ENCODE measurements around the gene FDX2. TPM values are rescaled to one million over a fixed set of nuclear protein-coding genes. Genes with fewer than 3 reads are reported as not detected.
A peak's percentile ranks its signal among the peaks of the same experiment; 100 is the strongest.

The FDX2 gene
- total and polyA plus RNA-seq, 2 of the 13 experiments (the other 11 are each of a cell fraction or from before 2014, with no cell fraction given) = 21.0 to 24.7 TPM

DNA sequence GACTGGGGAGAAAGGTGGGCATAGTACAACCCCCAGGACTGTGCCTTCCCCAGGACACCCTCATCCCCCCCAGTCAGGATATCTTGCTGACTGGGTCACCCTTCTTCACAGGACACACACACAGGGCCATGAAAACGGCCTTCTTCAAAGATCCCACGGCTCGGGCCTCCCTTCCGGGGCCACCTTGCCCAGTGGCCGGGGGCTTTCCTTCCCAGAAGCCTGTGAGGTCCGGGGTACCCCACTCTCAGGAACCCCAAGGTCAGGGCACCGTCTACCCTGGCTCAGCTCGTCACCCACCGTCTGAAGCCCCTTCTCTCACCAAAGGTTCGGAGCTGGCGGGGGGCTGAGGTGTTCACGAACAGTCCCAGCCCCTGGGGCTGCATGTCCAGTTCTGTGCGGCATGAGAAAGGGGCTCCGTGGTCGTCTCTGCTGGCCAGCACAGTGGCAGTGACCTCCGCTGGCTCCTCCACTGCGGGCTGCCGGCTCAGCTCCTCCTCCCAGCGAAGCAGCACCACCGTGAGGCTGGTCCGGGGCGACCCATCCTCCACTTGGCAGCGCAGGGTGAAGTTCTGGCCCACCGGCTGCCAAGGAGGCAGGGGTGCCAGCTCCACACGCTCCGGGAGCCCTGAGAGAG is 19.7 kb upstream of the FDX2 start (continued):
- TF ChIP-seq, protein P1, sequence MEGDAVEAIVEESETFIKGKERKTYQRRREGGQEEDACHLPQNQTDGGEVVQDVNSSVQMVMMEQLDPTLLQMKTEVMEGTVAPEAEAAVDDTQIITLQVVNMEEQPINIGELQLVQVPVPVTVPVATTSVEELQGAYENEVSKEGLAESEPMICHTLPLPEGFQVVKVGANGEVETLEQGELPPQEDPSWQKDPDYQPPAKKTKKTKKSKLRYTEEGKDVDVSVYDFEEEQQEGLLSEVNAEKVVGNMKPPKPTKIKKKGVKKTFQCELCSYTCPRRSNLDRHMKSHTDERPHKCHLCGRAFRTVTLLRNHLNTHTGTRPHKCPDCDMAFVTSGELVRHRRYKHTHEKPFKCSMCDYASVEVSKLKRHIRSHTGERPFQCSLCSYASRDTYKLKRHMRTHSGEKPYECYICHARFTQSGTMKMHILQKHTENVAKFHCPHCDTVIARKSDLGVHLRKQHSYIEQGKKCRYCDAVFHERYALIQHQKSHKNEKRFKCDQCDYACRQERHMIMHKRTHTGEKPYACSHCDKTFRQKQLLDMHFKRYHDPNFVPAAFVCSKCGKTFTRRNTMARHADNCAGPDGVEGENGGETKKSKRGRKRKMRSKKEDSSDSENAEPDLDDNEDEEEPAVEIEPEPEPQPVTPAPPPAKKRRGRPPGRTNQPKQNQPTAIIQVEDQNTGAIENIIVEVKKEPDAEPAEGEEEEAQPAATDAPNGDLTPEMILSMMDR (CRISPR knock-in tag; IDR thresholded peaks at IDR 0.05) = peak; percentile 83
- TF ChIP-seq, protein P2, sequence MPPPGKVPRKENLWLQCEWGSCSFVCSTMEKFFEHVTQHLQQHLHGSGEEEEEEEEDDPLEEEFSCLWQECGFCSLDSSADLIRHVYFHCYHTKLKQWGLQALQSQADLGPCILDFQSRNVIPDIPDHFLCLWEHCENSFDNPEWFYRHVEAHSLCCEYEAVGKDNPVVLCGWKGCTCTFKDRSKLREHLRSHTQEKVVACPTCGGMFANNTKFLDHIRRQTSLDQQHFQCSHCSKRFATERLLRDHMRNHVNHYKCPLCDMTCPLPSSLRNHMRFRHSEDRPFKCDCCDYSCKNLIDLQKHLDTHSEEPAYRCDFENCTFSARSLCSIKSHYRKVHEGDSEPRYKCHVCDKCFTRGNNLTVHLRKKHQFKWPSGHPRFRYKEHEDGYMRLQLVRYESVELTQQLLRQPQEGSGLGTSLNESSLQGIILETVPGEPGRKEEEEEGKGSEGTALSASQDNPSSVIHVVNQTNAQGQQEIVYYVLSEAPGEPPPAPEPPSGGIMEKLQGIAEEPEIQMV (CRISPR knock-in tag; IDR thresholded peaks at IDR 0.05; ENCODE audit: low read depth) = no peak
- TF ChIP-seq FOXA3 (CRISPR knock-in tag; IDR thresholded peaks at IDR 0.05) (0 out of 2 replicates have a peak, but pooled peaks have one; percentile 12), PITX1 (CRISPR knock-in tag; IDR thresholded peaks at IDR 0.05) (0 out of 2 replicates have a peak, but pooled peaks have one; percentile 56), SAFB2 (CRISPR knock-in tag; IDR thresholded peaks at IDR 0.05; ENCODE audit: borderline replicate concordance, low read depth) (no peak), ZMYM2 (CRISPR knock-in tag; IDR thresholded peaks at IDR 0.05) (peak; percentile 73; the same call in 1 of the 2 replicates), BCL6 (CRISPR knock-in tag; IDR thresholded peaks at IDR 0.05) (0 out of 2 replicates have a peak, but pooled peaks have one; percentile 32), ZNF292 (CRISPR knock-in tag; IDR thresholded peaks at IDR 0.05; ENCODE audit: borderline replicate concordance, low read depth) (no peak), RAD21 (CRISPR knock-in tag; IDR thresholded peaks at IDR 0.05) (peak; percentile 48; the same call in 1 of the 2 replicates), HDAC1 (CRISPR knock-in tag; IDR thresholded peaks at IDR 0.05) (peak; percentile 33; the same call in 1 of the 2 replicates), NONO (IDR thresholded peaks at IDR 0.05) (no peak), NONO (CRISPR knock-in tag; conservative IDR thresholded peaks at IDR 0.05) (peak; percentile 36; the same call in 1 of the 2 replicates), ZNF577 (CRISPR knock-in tag; IDR thresholded peaks at IDR 0.05; ENCODE audit: borderline replicate concordance, low read depth) (no peak)
- TF ChIP-seq, protein P3, sequence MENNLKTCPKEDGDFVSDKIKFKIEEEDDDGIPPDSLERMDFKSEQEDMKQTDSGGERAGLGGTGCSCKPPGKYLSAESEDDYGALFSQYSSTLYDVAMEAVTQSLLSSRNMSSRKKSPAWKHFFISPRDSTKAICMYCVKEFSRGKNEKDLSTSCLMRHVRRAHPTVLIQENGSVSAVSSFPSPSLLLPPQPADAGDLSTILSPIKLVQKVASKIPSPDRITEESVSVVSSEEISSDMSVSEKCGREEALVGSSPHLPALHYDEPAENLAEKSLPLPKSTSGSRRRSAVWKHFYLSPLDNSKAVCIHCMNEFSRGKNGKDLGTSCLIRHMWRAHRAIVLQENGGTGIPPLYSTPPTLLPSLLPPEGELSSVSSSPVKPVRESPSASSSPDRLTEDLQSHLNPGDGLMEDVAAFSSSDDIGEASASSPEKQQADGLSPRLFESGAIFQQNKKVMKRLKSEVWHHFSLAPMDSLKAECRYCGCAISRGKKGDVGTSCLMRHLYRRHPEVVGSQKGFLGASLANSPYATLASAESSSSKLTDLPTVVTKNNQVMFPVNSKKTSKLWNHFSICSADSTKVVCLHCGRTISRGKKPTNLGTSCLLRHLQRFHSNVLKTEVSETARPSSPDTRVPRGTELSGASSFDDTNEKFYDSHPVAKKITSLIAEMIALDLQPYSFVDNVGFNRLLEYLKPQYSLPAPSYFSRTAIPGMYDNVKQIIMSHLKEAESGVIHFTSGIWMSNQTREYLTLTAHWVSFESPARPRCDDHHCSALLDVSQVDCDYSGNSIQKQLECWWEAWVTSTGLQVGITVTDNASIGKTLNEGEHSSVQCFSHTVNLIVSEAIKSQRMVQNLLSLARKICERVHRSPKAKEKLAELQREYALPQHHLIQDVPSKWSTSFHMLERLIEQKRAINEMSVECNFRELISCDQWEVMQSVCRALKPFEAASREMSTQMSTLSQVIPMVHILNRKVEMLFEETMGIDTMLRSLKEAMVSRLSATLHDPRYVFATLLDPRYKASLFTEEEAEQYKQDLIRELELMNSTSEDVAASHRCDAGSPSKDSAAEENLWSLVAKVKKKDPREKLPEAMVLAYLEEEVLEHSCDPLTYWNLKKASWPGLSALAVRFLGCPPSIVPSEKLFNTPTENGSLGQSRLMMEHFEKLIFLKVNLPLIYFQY (CRISPR knock-in tag; IDR thresholded peaks at IDR 0.05; ENCODE audit: borderline replicate concordance) = 0 out of 2 replicates have a peak, but pooled peaks have one; percentile 28
- TF ChIP-seq, protein P4, sequence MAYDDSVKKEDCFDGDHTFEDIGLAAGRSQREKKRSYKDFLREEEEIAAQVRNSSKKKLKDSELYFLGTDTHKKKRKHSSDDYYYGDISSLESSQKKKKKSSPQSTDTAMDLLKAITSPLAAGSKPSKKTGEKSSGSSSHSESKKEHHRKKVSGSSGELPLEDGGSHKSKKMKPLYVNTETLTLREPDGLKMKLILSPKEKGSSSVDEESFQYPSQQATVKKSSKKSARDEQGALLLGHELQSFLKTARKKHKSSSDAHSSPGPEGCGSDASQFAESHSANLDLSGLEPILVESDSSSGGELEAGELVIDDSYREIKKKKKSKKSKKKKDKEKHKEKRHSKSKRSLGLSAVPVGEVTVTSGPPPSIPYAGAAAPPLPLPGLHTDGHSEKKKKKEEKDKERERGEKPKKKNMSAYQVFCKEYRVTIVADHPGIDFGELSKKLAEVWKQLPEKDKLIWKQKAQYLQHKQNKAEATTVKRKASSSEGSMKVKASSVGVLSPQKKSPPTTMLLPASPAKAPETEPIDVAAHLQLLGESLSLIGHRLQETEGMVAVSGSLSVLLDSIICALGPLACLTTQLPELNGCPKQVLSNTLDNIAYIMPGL (CRISPR knock-in tag; IDR thresholded peaks at IDR 0.05; ENCODE audit: borderline replicate concordance in 1 of 2, low read depth in 1 of 2) = peak; percentile 35 to 67; a peak in 3 of 4 replicates
- TF ChIP-seq, protein P5, sequence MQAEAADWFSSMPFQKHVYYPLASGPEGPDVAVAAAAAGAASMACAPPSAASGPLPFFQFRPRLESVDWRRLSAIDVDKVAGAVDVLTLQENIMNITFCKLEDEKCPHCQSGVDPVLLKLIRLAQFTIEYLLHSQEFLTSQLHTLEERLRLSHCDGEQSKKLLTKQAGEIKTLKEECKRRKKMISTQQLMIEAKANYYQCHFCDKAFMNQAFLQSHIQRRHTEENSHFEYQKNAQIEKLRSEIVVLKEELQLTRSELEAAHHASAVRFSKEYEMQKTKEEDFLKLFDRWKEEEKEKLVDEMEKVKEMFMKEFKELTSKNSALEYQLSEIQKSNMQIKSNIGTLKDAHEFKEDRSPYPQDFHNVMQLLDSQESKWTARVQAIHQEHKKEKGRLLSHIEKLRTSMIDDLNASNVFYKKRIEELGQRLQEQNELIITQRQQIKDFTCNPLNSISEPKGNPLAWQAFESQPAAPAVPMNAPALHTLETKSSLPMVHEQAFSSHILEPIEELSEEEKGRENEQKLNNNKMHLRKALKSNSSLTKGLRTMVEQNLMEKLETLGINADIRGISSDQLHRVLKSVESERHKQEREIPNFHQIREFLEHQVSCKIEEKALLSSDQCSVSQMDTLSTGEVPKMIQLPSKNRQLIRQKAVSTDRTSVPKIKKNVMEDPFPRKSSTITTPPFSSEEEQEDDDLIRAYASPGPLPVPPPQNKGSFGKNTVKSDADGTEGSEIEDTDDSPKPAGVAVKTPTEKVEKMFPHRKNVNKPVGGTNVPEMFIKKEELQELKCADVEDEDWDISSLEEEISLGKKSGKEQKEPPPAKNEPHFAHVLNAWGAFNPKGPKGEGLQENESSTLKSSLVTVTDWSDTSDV (CRISPR knock-in tag; IDR thresholded peaks at IDR 0.05) = 0 out of 2 replicates have a peak, but pooled peaks have one; percentile 14
